ENCODE results near the gene UHRF1.

GRCh38 chr19:4965061-4965460, 55.8 kb downstream of the UHRF1 start:
- TF ChIP-seq CTCF (IDR thresholded peaks at IDR 0.05) (no peak), POLR2AphosphoS5 (IDR thresholded peaks at IDR 0.05) (no peak)

Data from prostate gland (tissue), 2 donors.